Astrocyte (in vitro differentiated cells and primary cell): ENCODE measurements around the gene OR2V1. TPM values are rescaled to one million over a fixed set of nuclear protein-coding genes. Genes with fewer than 3 reads are reported as not detected.

Experiments
- DNase-seq: peaks from one replicate; pipeline ENCODE4 v3.0.0-alpha.2; 2010; ENCODE audit warnings: low read depth
- FAIRE-seq: peaks from 2 replicates; lab custom pipeline; 2011; peaks lifted over from hg19 to GRCh38; lab: Jason Lieb, UNC
- H2AFZ ChIP-seq: 2 replicates; pipeline ENCODE4 v1.6.0; 2012; ENCODE audit warnings: low read depth, low read length, inconsistent platforms
- H3K27ac ChIP-seq: 2 replicates; pipeline ENCODE4 v1.5.1; 2011; ENCODE audit warnings: low read depth, low read length, inconsistent platforms
- H3K27me3 ChIP-seq: 2 replicates; pipeline ENCODE4 v1.6.0; 2011; ENCODE audit warnings: low read length, inconsistent platforms; ENCODE audit not compliant: insufficient read depth
- H3K36me3 ChIP-seq: 2 replicates; pipeline ENCODE4 v1.5.1; 2011; ENCODE audit warnings: low read length, inconsistent platforms; ENCODE audit not compliant: insufficient read depth
- H3K4me1 ChIP-seq: 2 replicates; pipeline ENCODE4 v1.5.1; 2011; ENCODE audit warnings: low read length, inconsistent platforms; ENCODE audit not compliant: insufficient read depth
- H3K4me2 ChIP-seq: 2 replicates; pipeline ENCODE4 v1.6.0; 2012; ENCODE audit warnings: low read length, inconsistent platforms
- H3K4me3 ChIP-seq: 2 replicates; pipeline ENCODE4 v1.5.1; 2011; ENCODE audit warnings: low read depth, mild to moderate bottlenecking, low read length, inconsistent platforms; ENCODE audit not compliant: insufficient read depth
- H3K79me2 ChIP-seq: 2 replicates; pipeline ENCODE4 v1.6.0; 2012; ENCODE audit warnings: mild to moderate bottlenecking, low read length, inconsistent platforms; ENCODE audit not compliant: insufficient read depth
- H3K9ac ChIP-seq: 2 replicates; pipeline ENCODE4 v1.6.0; 2012; ENCODE audit warnings: mild to moderate bottlenecking, low read length, inconsistent platforms
- H3K9me3 ChIP-seq: 2 replicates; pipeline ENCODE4 v1.5.1; 2012; ENCODE audit warnings: low read depth, mild to moderate bottlenecking, low read length, inconsistent platforms; ENCODE audit not compliant: insufficient read depth
- H4K20me1 ChIP-seq: 2 replicates; pipeline ENCODE4 v1.6.0; 2012; ENCODE audit warnings: low read length, inconsistent platforms; ENCODE audit not compliant: insufficient read depth
- H3K27ac Mint-ChIP-seq: one replicate; pipeline ENCODE4 v1.8.0; 2021; ENCODE audit warnings: mild to moderate bottlenecking, mixed read lengths; ENCODE audit not compliant: unreplicated experiment
- H3K27me3 Mint-ChIP-seq: one replicate; pipeline ENCODE4 v1.8.0; 2021; ENCODE audit warnings: low read depth, mixed read lengths; ENCODE audit not compliant: unreplicated experiment
- H3K36me3 Mint-ChIP-seq: one replicate; pipeline ENCODE4 v1.8.0; 2021; ENCODE audit warnings: low read depth, mixed read lengths; ENCODE audit not compliant: unreplicated experiment
- H3K4me1 Mint-ChIP-seq: one replicate; pipeline ENCODE4 v1.8.0; 2021; ENCODE audit warnings: low read depth, mixed read lengths; ENCODE audit not compliant: unreplicated experiment
- H3K4me3 Mint-ChIP-seq: one replicate; pipeline ENCODE4 v1.8.0; 2021; ENCODE audit warnings: mild to moderate bottlenecking, moderate library complexity, mixed read lengths; ENCODE audit not compliant: unreplicated experiment
- H3K9me3 Mint-ChIP-seq: one replicate; pipeline ENCODE4 v1.8.0; 2021; ENCODE audit warnings: mild to moderate bottlenecking, mixed read lengths; ENCODE audit not compliant: unreplicated experiment
- CTCF ChIP-seq: IDR thresholded peaks from 2 replicates; pipeline ENCODE4 v1.5.1; 2011; ENCODE audit warnings: low read depth, mild to moderate bottlenecking, inconsistent platforms, low read length, moderate library complexity; ENCODE audit not compliant: insufficient read depth
- EZH2 ChIP-seq: IDR thresholded peaks from 2 replicates; pipeline ENCODE4 v1.6.1; 2012; ENCODE audit warnings: mild to moderate bottlenecking, low read length, inconsistent platforms; ENCODE audit not compliant: insufficient read depth
- total RNA-seq: library from RNA; stranded (reverse); gene quantifications from 2 replicates; pipeline ENCODE4 v1.2.1, GENCODE V29; 2021

The OR2V1 gene
- total RNA-seq, 1 donor from 2014 or later: not detected

- H3K27me3 Mint-ChIP-seq: peaks cover 58% of the 10 kb centered on the region
- H3K27ac ChIP-seq: no peak overlapping the region
These were observed 12.6 kb downstream of the OR2V1 start for GRCh38 chr5:181118369-181118768.

GRCh38 chr5:181114844-181115778 is 15.9 kb downstream of the OR2V1 start:
- peak overlapping the region; percentile 66 for H3K27ac Mint-ChIP-seq

More at GRCh38 chr5:181118369-181118768, 12.6 kb downstream of the OR2V1 start:
- Histone ChIP-seq H3K9me3 (no peaks in the 10 kb centered on the region), H3K79me2 (no peaks in the 10 kb centered on the region), H3K4me3 (no peak overlapping the region), H3K4me1 (no peaks in the 10 kb centered on the region), H3K9ac (no peak overlapping the region), H3K4me2 (no peak overlapping the region), H3K36me3 (no peaks in the 10 kb centered on the region), H3K27me3 (peaks cover 9% of the 10 kb centered on the region), H4K20me1 (no peaks in the 10 kb centered on the region), H2AFZ (no peak overlapping the region)
- TF ChIP-seq CTCF (no peak), EZH2 (no peak)
- peaks cover 20% of the 10 kb centered on the region for H3K9me3 Mint-ChIP-seq
- no peaks in the 10 kb centered on the region for H3K36me3 Mint-ChIP-seq
- no peak overlapping the region for H3K27ac Mint-ChIP-seq
- FAIRE-seq (no peak), DNase-seq (no peak)
- no peaks in the 10 kb centered on the region for H3K4me1 Mint-ChIP-seq
- no peak overlapping the region for H3K4me3 Mint-ChIP-seq

More at GRCh38 chr5:181114844-181115778, 15.9 kb downstream of the OR2V1 start:
- Histone ChIP-seq H3K79me2 (no peaks in the 10 kb centered on the region), H3K9me3 (no peaks in the 10 kb centered on the region), H4K20me1 (no peaks in the 10 kb centered on the region), H3K4me3 (peak overlapping the region; percentile 29), H3K4me1 (no peaks in the 10 kb centered on the region), H3K27ac (no peak overlapping the region), H2AFZ (peak overlapping the region; percentile 13), H3K27me3 (peaks cover 9% of the 10 kb centered on the region), H3K4me2 (peak overlapping the region; percentile 61), H3K36me3 (no peaks in the 10 kb centered on the region), H3K9ac (no peak overlapping the region)
- Mint-ChIP-seq H3K9me3 (peaks cover 22% of the 10 kb centered on the region), H3K27me3 (peaks cover 71% of the 10 kb centered on the region), H3K36me3 (no peaks in the 10 kb centered on the region), H3K4me3 (peak overlapping the region; percentile 45), H3K4me1 (no peaks in the 10 kb centered on the region)
- FAIRE-seq: no peak
- TF ChIP-seq EZH2 (no peak), CTCF (no peak)
- DNase-seq: peak; percentile 35
